Measurements from ENCODE around the gene ELP2. TPM values are rescaled to one million over a fixed set of nuclear protein-coding genes. Genes with fewer than 3 reads are reported as not detected.
A peak's percentile ranks its signal among the peaks of the same experiment; 100 is the strongest.

The ELP2 gene
- total and polyA plus RNA-seq, 9 of the 15 experiments (the other 6 are each of a cell fraction or from before 2014, with no cell fraction given), result 76.8 to 192 (median 140) TPM

DNA sequence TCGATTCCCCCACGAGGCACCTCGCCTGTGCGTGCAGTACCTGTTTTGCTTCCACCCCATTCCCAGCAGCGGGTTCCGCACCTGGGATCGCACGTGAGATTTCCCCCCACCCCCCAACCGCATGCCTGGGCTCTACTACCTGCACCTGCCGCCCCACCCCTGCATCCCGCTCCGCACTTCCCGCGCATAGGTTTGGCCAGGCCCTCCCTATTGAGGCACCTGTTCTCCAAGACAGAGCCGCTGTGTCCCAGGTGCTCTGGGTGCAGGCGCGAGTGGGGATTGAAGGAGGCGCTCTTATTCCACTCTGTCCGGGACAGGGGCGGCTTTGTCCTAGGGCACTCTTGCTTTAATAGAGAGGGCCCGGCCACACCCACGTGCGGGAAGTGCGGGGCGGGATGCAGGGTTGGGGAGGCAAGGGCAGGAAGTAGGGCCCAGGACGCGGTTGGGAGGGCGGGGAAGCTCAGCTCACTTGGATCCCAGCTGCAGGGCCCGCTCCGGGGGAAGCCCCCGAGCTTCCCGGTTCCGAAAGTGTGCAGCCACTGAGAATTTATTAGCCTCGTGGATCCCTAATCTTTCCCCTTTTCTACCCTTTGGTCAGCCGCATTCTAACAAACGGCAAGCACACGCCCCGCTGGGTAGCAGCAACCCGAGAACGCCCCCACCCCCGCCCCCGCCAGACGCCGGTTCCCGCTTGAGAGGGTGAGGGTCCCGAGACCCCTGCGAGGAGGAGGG lies 56.9 kb downstream of the ELP2 start (continued):
- TF ChIP-seq, protein P1, sequence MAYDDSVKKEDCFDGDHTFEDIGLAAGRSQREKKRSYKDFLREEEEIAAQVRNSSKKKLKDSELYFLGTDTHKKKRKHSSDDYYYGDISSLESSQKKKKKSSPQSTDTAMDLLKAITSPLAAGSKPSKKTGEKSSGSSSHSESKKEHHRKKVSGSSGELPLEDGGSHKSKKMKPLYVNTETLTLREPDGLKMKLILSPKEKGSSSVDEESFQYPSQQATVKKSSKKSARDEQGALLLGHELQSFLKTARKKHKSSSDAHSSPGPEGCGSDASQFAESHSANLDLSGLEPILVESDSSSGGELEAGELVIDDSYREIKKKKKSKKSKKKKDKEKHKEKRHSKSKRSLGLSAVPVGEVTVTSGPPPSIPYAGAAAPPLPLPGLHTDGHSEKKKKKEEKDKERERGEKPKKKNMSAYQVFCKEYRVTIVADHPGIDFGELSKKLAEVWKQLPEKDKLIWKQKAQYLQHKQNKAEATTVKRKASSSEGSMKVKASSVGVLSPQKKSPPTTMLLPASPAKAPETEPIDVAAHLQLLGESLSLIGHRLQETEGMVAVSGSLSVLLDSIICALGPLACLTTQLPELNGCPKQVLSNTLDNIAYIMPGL (CRISPR knock-in tag; IDR thresholded peaks at IDR 0.05), result 0 out of 2 replicates have a peak, but pooled peaks have one; percentile 34
- TF ChIP-seq, protein P2, sequence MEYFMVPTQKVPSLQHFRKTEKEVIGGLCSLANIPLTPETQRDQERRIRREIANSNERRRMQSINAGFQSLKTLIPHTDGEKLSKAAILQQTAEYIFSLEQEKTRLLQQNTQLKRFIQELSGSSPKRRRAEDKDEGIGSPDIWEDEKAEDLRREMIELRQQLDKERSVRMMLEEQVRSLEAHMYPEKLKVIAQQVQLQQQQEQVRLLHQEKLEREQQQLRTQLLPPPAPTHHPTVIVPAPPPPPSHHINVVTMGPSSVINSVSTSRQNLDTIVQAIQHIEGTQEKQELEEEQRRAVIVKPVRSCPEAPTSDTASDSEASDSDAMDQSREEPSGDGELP (CRISPR knock-in tag; IDR thresholded peaks at IDR 0.05; ENCODE audit: borderline replicate concordance), result no peak
- TF ChIP-seq RBBP5 (IDR thresholded peaks at IDR 0.05; ENCODE audit: borderline replicate concordance, insufficient read depth, low read length, poor library complexity, severe bottlenecking) (no peak), KAT7 (CRISPR knock-in tag; IDR thresholded peaks at IDR 0.05; ENCODE audit: borderline replicate concordance) (no peak), NR1H2 (CRISPR knock-in tag; IDR thresholded peaks at IDR 0.05) (no peak), L3MBTL2 (IDR thresholded peaks at IDR 0.05) (peak; percentile 13)
- TF ChIP-seq, protein P3, sequence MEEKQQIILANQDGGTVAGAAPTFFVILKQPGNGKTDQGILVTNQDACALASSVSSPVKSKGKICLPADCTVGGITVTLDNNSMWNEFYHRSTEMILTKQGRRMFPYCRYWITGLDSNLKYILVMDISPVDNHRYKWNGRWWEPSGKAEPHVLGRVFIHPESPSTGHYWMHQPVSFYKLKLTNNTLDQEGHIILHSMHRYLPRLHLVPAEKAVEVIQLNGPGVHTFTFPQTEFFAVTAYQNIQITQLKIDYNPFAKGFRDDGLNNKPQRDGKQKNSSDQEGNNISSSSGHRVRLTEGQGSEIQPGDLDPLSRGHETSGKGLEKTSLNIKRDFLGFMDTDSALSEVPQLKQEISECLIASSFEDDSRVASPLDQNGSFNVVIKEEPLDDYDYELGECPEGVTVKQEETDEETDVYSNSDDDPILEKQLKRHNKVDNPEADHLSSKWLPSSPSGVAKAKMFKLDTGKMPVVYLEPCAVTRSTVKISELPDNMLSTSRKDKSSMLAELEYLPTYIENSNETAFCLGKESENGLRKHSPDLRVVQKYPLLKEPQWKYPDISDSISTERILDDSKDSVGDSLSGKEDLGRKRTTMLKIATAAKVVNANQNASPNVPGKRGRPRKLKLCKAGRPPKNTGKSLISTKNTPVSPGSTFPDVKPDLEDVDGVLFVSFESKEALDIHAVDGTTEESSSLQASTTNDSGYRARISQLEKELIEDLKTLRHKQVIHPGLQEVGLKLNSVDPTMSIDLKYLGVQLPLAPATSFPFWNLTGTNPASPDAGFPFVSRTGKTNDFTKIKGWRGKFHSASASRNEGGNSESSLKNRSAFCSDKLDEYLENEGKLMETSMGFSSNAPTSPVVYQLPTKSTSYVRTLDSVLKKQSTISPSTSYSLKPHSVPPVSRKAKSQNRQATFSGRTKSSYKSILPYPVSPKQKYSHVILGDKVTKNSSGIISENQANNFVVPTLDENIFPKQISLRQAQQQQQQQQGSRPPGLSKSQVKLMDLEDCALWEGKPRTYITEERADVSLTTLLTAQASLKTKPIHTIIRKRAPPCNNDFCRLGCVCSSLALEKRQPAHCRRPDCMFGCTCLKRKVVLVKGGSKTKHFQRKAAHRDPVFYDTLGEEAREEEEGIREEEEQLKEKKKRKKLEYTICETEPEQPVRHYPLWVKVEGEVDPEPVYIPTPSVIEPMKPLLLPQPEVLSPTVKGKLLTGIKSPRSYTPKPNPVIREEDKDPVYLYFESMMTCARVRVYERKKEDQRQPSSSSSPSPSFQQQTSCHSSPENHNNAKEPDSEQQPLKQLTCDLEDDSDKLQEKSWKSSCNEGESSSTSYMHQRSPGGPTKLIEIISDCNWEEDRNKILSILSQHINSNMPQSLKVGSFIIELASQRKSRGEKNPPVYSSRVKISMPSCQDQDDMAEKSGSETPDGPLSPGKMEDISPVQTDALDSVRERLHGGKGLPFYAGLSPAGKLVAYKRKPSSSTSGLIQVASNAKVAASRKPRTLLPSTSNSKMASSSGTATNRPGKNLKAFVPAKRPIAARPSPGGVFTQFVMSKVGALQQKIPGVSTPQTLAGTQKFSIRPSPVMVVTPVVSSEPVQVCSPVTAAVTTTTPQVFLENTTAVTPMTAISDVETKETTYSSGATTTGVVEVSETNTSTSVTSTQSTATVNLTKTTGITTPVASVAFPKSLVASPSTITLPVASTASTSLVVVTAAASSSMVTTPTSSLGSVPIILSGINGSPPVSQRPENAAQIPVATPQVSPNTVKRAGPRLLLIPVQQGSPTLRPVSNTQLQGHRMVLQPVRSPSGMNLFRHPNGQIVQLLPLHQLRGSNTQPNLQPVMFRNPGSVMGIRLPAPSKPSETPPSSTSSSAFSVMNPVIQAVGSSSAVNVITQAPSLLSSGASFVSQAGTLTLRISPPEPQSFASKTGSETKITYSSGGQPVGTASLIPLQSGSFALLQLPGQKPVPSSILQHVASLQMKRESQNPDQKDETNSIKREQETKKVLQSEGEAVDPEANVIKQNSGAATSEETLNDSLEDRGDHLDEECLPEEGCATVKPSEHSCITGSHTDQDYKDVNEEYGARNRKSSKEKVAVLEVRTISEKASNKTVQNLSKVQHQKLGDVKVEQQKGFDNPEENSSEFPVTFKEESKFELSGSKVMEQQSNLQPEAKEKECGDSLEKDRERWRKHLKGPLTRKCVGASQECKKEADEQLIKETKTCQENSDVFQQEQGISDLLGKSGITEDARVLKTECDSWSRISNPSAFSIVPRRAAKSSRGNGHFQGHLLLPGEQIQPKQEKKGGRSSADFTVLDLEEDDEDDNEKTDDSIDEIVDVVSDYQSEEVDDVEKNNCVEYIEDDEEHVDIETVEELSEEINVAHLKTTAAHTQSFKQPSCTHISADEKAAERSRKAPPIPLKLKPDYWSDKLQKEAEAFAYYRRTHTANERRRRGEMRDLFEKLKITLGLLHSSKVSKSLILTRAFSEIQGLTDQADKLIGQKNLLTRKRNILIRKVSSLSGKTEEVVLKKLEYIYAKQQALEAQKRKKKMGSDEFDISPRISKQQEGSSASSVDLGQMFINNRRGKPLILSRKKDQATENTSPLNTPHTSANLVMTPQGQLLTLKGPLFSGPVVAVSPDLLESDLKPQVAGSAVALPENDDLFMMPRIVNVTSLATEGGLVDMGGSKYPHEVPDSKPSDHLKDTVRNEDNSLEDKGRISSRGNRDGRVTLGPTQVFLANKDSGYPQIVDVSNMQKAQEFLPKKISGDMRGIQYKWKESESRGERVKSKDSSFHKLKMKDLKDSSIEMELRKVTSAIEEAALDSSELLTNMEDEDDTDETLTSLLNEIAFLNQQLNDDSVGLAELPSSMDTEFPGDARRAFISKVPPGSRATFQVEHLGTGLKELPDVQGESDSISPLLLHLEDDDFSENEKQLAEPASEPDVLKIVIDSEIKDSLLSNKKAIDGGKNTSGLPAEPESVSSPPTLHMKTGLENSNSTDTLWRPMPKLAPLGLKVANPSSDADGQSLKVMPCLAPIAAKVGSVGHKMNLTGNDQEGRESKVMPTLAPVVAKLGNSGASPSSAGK (IDR thresholded peaks at IDR 0.05), result peak; percentile 69
- TF ChIP-seq, protein P4, sequence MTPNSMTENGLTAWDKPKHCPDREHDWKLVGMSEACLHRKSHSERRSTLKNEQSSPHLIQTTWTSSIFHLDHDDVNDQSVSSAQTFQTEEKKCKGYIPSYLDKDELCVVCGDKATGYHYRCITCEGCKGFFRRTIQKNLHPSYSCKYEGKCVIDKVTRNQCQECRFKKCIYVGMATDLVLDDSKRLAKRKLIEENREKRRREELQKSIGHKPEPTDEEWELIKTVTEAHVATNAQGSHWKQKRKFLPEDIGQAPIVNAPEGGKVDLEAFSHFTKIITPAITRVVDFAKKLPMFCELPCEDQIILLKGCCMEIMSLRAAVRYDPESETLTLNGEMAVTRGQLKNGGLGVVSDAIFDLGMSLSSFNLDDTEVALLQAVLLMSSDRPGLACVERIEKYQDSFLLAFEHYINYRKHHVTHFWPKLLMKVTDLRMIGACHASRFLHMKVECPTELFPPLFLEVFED (CRISPR knock-in tag; conservative IDR thresholded peaks at IDR 0.05), result no peak

All from K562 (cell line).